Posterior vena cava (tissue), 2 donors: ENCODE data around the gene TIMM8B. TPM values are rescaled to one million over a fixed set of nuclear protein-coding genes. Genes with fewer than 3 reads are reported as not detected.
"Not testable (repeated sequence)": the region's sequence is repeated elsewhere in the genome, so short reads cannot be mapped to it uniquely, and the experiment has no call there.

Source experiments
- DNase-seq: peaks from one replicate; pipeline ENCODE4 v3.0.0-alpha.2; 2020; ENCODE audit warnings: low spot score
- intact Hi-C, 2 donors: fragments of 100-400 bp; cut with DNase I; formaldehyde crosslinking; loops; one replicate each; pipeline versions ENCODE4 v1.14.1 to v1.14.2; 2022 to 2023
- total RNA-seq, 2 donors: library from RNA; stranded (reverse); fragmentation: NEBNext Ultra II Directional; extraction: Animal tissue kit (Norgen Biotek cat#: 25700); gene quantifications; one replicate each; pipeline ENCODE4 v1.2.1, GENCODE V29; 2021
- donor health status: DM: yes; HTN: yes; CAD: no.
- donor health status: DM: yes; HTN: yes; CAD: no.

The TIMM8B gene
- total RNA-seq, 2 donors from 2014 or later: 53.8 to 64.6 TPM

GRCh38 chr11:112095302-112095701 is 8.7 kb upstream of the TIMM8B start:
- DNase-seq, intact Hi-C loops: not testable (repeated sequence)

- no peak for DNase-seq
- intact Hi-C loops: no loop called here
Measured at GRCh38 chr11:112087212-112087611, 656 bp upstream of the TIMM8B start.

GRCh38 chr11:112085822-112086421 is 634 bp downstream of the TIMM8B start:
- DNase-seq: no peak
- intact Hi-C loops: no loop called here

- intact Hi-C loops: no loop called here
- no peak for DNase-seq
Measured at GRCh38 chr11:112082729-112083128, 3.8 kb downstream of the TIMM8B start.

GRCh38 chr11:112073941-112074811 is 12.4 kb downstream of the TIMM8B start, which contains the start of the genes NKAPD1 and PIH1D2:
NKAPD1 (plus strand) TSS chr11:112074299; CDS start chr11:112075575, 1,276 bp downstream.
PIH1D2 (minus strand) TSS chr11:112074017; CDS start chr11:112073174, 843 bp downstream.
- intact Hi-C loops: no loop called here
- peak; percentile 91 for DNase-seq

GRCh38 chr11:112062923-112063322 is 23.6 kb downstream of the TIMM8B start:
- intact Hi-C loops: no loop called here
- DNase-seq: no peak

- intact Hi-C loops: no loop called here
- no peak for DNase-seq
Measured at GRCh38 chr11:112058103-112058502, 28.5 kb downstream of the TIMM8B start.

- intact Hi-C loops: no loop called here
- no peak for DNase-seq
Measured at GRCh38 chr11:112057170-112057569, 29.4 kb downstream of the TIMM8B start.

GRCh38 chr11:112051768-112052167 is 34.8 kb downstream of the TIMM8B start:
- intact Hi-C loops: no loop called here
- DNase-seq: no peak

GRCh38 chr11:112050721-112051120 is 35.8 kb downstream of the TIMM8B start:
- no peak for DNase-seq
- intact Hi-C loops: no loop called here

GRCh38 chr11:112049777-112050176 is 36.8 kb downstream of the TIMM8B start:
- no peak for DNase-seq
- intact Hi-C loops: no loop called here

- DNase-seq, intact Hi-C loops: not testable (repeated sequence)
Measured at GRCh38 chr11:112048256-112048655, 38.3 kb downstream of the TIMM8B start.

- DNase-seq, intact Hi-C loops: not testable (repeated sequence)
Measured at GRCh38 chr11:112046647-112047046, 39.9 kb downstream of the TIMM8B start.

GRCh38 chr11:112044961-112045360 is 41.6 kb downstream of the TIMM8B start:
- no peak for DNase-seq
- intact Hi-C loops: no loop called here

GRCh38 chr11:112042961-112043304 is 43.6 kb downstream of the TIMM8B start:
- no peak for DNase-seq
- intact Hi-C loops: no loop called here

- no peak for DNase-seq
- intact Hi-C loops: no loop called here
Measured at GRCh38 chr11:112042161-112042960, 44.2 kb downstream of the TIMM8B start.

- no peak for DNase-seq
- intact Hi-C loops: no loop called here
Measured at GRCh38 chr11:112037527-112037926, 49.0 kb downstream of the TIMM8B start.
